ENCODE data around the gene PTMS. TPM values are rescaled to one million over a fixed set of nuclear protein-coding genes. Genes with fewer than 3 reads are reported as not detected.
A peak's percentile ranks its signal among the peaks of the same experiment; 100 is the strongest.

Gene PTMS
- total and polyA plus RNA-seq, 2 of the 13 experiments (the other 11 are each of a cell fraction or from before 2014, with no cell fraction given) = 40.5 to 82.4 TPM

DNA sequence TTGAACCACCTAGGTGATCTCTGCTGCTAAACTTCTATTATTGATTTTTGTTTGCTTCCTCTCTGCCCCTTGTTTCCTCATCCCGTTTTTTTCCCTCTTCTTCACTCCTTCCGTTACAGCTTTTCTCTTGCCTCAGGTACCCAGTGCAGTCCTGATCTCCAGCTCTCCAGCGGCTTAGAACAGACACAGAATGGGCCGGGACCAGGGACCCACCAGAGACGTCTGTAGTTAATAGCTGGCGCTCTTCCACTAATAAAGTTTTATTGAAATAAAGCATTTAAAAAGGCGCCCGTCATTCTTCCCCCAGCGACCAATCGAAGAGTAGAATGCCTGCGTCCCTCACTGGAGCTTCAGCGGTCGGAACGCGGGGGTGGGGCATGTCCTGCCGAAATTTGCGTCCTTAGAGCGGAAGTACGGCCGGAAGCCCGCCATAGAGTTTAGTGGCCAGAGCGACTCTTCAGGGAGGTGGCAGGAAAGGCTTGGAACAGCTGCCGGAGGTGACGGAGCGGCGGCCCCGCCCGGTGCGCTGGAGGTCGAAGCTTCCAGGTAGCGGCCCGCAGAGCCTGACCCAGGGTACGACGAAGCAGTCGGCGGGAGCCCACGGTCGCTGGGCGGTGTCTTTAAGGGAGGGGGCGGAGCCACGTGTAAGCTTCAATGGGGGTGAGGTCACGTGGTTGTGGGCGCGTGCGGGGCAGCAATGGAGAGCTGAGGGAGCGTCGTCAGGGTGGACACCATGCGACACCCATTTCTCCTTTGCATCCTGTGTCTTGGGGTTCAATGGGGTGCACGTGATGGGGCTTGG lies 42.4 kb upstream of the PTMS start, which contains the start of gene COPS7A (continued):
- TF ChIP-seq ZFP36 (IDR thresholded peaks at IDR 0.05; ENCODE audit: borderline replicate concordance, low read depth, low read length, partially characterized antibody) = no peak
- no peak for TF ChIP-seq SOX6 (IDR thresholded peaks at IDR 0.05)
- TF ChIP-seq SOX6 (CRISPR knock-in tag; IDR thresholded peaks at IDR 0.05) = peak; percentile 82
- TF ChIP-seq TRIM24 (CRISPR knock-in tag; IDR thresholded peaks at IDR 0.05) = no peak
- peak; percentile 94 for TF ChIP-seq ZNF891 (CRISPR knock-in tag; IDR thresholded peaks at IDR 0.05)
- peak; percentile 94; the same call in 1 of the 2 replicates for TF ChIP-seq ZSCAN9 (CRISPR knock-in tag; IDR thresholded peaks at IDR 0.05; ENCODE audit: borderline replicate concordance)
- TF ChIP-seq, protein P1, sequence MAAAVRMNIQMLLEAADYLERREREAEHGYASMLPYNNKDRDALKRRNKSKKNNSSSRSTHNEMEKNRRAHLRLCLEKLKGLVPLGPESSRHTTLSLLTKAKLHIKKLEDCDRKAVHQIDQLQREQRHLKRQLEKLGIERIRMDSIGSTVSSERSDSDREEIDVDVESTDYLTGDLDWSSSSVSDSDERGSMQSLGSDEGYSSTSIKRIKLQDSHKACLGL (CRISPR knock-in tag; IDR thresholded peaks at IDR 0.05) = peak; percentile 98
- no peak; the same call in 1 of the 2 replicates for TF ChIP-seq HMG20A (CRISPR knock-in tag; IDR thresholded peaks at IDR 0.05; ENCODE audit: borderline replicate concordance)
- peak; percentile 47; the same call in 1 of the 2 replicates for TF ChIP-seq SIX4 (CRISPR knock-in tag; IDR thresholded peaks at IDR 0.05)
- peak; percentile 48; the same call in 1 of the 2 replicates for TF ChIP-seq ZBTB21 (CRISPR knock-in tag; IDR thresholded peaks at IDR 0.05)
- peak; percentile 93 for TF ChIP-seq YEATS4 (CRISPR knock-in tag; IDR thresholded peaks at IDR 0.05; ENCODE audit: borderline replicate concordance)
- TF ChIP-seq, protein P2, sequence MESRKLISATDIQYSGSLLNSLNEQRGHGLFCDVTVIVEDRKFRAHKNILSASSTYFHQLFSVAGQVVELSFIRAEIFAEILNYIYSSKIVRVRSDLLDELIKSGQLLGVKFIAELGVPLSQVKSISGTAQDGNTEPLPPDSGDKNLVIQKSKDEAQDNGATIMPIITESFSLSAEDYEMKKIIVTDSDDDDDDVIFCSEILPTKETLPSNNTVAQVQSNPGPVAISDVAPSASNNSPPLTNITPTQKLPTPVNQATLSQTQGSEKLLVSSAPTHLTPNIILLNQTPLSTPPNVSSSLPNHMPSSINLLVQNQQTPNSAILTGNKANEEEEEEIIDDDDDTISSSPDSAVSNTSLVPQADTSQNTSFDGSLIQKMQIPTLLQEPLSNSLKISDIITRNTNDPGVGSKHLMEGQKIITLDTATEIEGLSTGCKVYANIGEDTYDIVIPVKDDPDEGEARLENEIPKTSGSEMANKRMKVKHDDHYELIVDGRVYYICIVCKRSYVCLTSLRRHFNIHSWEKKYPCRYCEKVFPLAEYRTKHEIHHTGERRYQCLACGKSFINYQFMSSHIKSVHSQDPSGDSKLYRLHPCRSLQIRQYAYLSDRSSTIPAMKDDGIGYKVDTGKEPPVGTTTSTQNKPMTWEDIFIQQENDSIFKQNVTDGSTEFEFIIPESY (CRISPR knock-in tag; IDR thresholded peaks at IDR 0.05) = no peak
- TF ChIP-seq CREB1 (IDR thresholded peaks at IDR 0.05) = peak; percentile 88
- TF ChIP-seq CREB1 (CRISPR knock-in tag; IDR thresholded peaks at IDR 0.05) = peak; percentile 97
- TF ChIP-seq POLR2G (IDR thresholded peaks at IDR 0.05; ENCODE audit: low read depth, low read length) = peak; percentile 72
- no peak for TF ChIP-seq CBX2 (IDR thresholded peaks at IDR 0.05; ENCODE audit: low read depth, low read length)
- 0 out of 2 replicates have a peak, but pooled peaks have one; percentile 74 for TF ChIP-seq CBX2 (CRISPR knock-in tag; IDR thresholded peaks at IDR 0.05; ENCODE audit: low read depth)
- peak; percentile 90 for TF ChIP-seq MIER3 (CRISPR knock-in tag; IDR thresholded peaks at IDR 0.05; ENCODE audit: borderline replicate concordance)
- TF ChIP-seq, protein P3, sequence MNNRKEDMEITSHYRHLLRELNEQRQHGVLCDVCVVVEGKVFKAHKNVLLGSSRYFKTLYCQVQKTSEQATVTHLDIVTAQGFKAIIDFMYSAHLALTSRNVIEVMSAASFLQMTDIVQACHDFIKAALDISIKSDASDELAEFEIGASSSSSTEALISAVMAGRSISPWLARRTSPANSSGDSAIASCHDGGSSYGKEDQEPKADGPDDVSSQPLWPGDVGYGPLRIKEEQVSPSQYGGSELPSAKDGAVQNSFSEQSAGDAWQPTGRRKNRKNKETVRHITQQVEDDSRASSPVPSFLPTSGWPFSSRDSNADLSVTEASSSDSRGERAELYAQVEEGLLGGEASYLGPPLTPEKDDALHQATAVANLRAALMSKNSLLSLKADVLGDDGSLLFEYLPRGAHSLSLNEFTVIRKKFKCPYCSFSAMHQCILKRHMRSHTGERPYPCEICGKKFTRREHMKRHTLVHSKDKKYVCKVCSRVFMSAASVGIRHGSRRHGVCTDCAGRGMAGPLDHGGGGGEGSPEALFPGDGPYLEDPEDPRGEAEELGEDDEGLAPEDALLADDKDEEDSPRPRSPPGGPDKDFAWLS (CRISPR knock-in tag; IDR thresholded peaks at IDR 0.05; ENCODE audit: borderline replicate concordance) = no peak
- peak; percentile 87 for TF ChIP-seq ZMYM4 (CRISPR knock-in tag; IDR thresholded peaks at IDR 0.05)
- TF ChIP-seq PITX1 (CRISPR knock-in tag; IDR thresholded peaks at IDR 0.05) = no peak
- TF ChIP-seq ZNF607 (CRISPR knock-in tag; IDR thresholded peaks at IDR 0.05; ENCODE audit: borderline replicate concordance) = peak; percentile 79
- peak; percentile 88; the same call in 1 of the 2 replicates for TF ChIP-seq HOXA5 (CRISPR knock-in tag; IDR thresholded peaks at IDR 0.05)
- TF ChIP-seq PLRG1 (conservative IDR thresholded peaks at IDR 0.05) = no peak
- TF ChIP-seq ZNF432 (CRISPR knock-in tag; IDR thresholded peaks at IDR 0.05; ENCODE audit: borderline replicate concordance) = no peak
- no peak for TF ChIP-seq ZNF530 (CRISPR knock-in tag; IDR thresholded peaks at IDR 0.05; ENCODE audit: low read depth)
- no peak for TF ChIP-seq ZNF816 (CRISPR knock-in tag; IDR thresholded peaks at IDR 0.05; ENCODE audit: borderline replicate concordance)
- TF ChIP-seq RXRA (CRISPR knock-in tag; IDR thresholded peaks at IDR 0.05) = peak; percentile 47; the same call in 1 of the 2 replicates
- TF ChIP-seq ZBTB20 (CRISPR knock-in tag; IDR thresholded peaks at IDR 0.05; ENCODE audit: borderline replicate concordance, low read depth) = peak; percentile 78; the same call in 1 of the 2 replicates

All from HepG2 (cell line).